ENCODE measurements around the gene USP5.

Gene USP5, protein sequence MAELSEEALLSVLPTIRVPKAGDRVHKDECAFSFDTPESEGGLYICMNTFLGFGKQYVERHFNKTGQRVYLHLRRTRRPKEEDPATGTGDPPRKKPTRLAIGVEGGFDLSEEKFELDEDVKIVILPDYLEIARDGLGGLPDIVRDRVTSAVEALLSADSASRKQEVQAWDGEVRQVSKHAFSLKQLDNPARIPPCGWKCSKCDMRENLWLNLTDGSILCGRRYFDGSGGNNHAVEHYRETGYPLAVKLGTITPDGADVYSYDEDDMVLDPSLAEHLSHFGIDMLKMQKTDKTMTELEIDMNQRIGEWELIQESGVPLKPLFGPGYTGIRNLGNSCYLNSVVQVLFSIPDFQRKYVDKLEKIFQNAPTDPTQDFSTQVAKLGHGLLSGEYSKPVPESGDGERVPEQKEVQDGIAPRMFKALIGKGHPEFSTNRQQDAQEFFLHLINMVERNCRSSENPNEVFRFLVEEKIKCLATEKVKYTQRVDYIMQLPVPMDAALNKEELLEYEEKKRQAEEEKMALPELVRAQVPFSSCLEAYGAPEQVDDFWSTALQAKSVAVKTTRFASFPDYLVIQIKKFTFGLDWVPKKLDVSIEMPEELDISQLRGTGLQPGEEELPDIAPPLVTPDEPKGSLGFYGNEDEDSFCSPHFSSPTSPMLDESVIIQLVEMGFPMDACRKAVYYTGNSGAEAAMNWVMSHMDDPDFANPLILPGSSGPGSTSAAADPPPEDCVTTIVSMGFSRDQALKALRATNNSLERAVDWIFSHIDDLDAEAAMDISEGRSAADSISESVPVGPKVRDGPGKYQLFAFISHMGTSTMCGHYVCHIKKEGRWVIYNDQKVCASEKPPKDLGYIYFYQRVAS

DNA sequence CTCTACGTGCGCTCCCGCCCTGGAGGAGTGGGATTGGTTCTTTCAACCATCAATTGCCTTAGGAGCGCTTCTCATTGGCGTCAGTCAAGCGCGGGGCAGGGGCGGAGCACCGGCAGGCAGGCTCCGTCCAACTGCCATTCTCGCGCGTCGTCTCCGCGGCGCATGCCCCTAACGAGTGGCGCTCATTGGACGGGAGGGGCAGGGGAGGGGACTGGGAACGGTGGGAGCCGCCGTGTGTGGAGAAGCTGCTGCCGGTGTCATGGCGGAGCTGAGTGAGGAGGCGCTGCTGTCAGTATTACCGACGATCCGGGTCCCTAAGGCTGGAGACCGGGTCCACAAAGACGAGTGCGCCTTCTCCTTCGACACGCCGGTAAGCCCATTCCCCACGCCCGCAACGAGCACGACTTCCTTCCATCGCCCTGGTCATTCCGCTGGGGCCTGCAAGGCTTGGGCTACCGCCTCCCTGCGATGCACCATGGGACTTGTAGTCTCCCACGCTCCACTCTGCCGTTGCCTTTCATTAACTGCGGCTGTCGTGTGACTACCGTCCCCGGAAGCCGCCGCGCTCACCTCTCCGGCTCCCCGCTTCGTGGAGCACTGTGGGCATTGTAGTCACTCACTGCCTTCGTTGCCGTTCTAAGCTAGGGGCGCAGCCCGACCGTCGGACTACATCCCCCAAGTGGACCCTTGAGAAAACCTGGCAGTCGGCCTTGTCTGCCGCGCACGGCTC, at the start of gene USP5:
Gene USP5, plus strand, starts transcription at position 230 of the 730 bp plus-strand sequence. Its CDS starts 30 bp downstream, at position 260.
- peak; percentile 100 for DNase-seq

GRCh38 chr12:6807170-6807569, 44.8 kb upstream of the USP5 start:
- no peak for DNase-seq

DNA sequence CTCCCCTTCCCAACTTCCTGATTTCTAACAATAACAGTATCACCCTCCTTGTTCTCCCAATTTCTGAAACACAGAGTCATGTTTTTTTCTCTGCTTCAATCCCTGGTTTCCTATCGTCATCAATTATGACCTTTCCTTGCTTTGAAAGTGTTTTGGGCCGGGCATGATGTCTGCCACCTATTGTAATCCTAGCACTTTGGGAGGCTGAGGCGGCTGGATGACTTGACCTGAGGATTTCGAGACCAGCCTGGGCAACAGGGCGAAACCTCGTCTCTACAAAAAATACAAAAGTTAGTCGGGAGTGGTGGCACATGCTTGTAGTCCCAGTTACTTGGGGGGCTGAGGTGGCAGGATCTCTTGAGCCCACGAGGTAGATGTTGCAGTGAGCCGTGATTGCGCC, 42.9 kb upstream of the USP5 start:
- no peak for DNase-seq

DNA sequence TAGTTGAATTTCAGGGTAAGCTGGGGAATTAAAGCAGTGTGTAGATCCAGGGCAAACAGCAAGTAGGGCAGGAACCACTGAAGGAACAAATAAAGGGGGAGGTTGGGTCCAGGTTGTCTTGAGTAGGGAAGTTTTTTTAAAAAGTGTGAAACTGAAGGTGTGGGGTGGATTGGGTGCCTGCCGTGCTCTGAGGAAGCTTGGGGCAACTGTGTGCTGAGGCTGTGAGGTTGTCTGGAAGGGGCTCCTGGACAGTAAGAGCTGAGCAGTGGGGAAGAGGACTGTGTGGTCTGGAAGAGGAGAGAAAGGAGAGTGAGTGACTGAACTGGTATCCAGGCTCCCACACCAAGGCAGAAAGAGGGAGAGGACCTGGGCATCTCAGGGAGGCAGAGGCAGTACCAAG, 41.2 kb upstream of the USP5 start:
- DNase-seq: no peak

- DNase-seq: no peak
Measured at GRCh38 chr12:6813363-6813762, 38.6 kb upstream of the USP5 start.

GRCh38 chr12:6816598-6816997, 35.4 kb upstream of the USP5 start:
- no peak for DNase-seq

DNA sequence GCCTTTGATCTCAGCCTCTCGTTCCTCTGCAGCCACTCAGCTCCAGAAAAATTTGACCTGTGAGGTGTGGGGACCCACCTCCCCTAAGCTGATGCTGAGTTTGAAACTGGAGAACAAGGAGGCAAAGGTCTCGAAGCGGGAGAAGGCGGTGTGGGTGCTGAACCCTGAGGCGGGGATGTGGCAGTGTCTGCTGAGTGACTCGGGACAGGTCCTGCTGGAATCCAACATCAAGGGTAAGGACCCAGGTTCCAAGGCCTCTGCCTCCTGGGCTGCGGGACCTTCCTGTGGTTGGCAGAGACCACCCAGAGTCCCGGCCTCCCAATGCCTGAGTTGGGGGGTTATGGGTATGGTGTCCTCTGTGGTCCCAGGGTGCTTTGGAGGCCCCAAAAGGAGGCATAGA, 34.9 kb upstream of the USP5 start:
- no peak for DNase-seq

DNA sequence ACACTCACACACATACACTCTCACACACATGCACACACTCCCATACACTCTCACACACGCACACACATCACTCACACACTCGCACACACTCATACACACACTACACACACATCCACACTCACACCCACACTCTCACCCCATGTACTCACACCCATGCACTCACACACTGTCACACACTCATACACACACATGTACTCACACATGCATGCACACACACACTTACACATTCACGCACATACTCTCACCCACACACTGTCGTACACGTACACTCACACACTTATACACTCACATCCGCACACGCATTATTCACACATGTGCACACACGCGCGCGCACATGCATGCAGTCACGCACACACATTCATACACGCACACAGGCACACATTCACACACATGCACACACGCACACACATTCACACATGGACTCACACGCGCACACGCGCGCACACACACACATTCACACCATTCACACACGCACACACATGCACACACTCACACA, 34.2 kb upstream of the USP5 start:
- no peak for DNase-seq

- DNase-seq: no peak
Measured at GRCh38 chr12:6818222-6818621, 33.7 kb upstream of the USP5 start.

GRCh38 chr12:6818645-6819044, 33.3 kb upstream of the USP5 start:
- no peak for DNase-seq

- DNase-seq: no peak
Measured at GRCh38 chr12:6819106-6820030, 32.6 kb upstream of the USP5 start.

DNA sequence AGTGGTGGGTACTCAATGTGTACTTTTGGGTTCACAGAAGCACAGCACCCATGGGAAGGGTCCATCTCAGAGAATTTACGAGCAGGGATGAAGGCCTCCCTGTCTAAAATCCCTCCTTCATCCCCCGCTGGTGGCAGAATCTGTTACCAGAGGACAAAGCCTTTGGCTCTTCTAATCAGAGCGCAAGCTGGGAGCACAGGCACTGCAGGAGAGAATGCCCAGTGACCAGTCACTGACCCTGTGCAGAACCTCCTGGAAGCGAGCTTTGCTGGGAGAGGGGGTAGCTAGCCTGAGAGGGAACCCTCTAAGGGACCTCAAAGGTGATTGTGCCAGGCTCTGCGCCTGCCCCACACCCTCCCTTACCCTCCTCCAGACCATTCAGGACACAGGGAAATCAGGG, 31.8 kb upstream of the USP5 start:
- DNase-seq: no peak

GRCh38 chr12:6821591-6822425, 30.1 kb upstream of the USP5 start, which contains the start of gene GPR162:
GPR162 (plus strand) TSS chr12:6821821; CDS start chr12:6823899, 2,078 bp downstream.
- peak; percentile 34 for DNase-seq

DNA sequence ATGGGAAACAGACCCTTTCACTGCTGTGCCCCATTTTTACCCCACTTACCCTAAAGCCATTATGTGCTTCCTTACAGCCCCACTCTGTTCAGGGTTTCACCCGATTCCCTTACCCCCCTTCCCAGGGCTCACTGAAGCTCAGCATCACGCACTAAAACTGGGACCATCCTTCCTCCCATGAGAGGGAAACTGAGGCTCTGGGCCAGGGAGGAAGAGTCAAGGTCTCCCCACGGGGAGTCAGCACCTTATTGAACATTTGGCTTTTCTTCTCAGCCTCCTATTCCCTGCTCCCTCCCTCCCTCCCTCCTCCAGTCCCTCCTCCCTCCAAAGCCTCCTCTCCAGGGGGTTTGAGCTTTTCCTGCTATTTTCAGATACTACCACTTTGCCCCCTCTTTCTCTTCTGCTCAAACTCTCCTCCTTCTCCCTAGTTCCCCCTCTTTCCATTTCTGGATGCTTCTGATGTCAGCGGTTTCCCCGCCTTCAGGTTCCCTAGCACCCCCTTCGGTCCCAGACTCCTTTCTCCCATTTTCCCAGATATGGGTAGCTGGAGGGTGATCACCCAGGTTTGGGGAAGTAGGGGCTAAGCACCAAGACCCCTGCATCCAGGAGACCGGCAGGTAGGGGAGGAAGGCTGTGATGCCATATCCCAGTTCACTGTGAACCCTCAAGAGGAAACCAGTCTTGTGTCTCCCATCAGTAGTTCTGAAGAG, 29.4 kb upstream of the USP5 start:
- no peak for DNase-seq

- DNase-seq: no peak
Measured at GRCh38 chr12:6823182-6824084, 28.5 kb upstream of the USP5 start.

GRCh38 chr12:6824085-6824775, 27.7 kb upstream of the USP5 start:
- DNase-seq: no peak

GRCh38 chr12:6824901-6825381, 27.0 kb upstream of the USP5 start:
- no peak for DNase-seq

- DNase-seq: peak; percentile 80
Measured at GRCh38 chr12:6825398-6826124, 26.4 kb upstream of the USP5 start.
